Panc1 (cell line): ENCODE measurements around the gene MFSD12.

Experiments used
- POLR2AphosphoS5 ChIP-seq: IDR thresholded peaks from 2 replicates; pipeline ENCODE4 v1.6.1; 2012; ENCODE audit warnings: mild to moderate bottlenecking, low read depth, low read length, moderate library complexity
- SIN3A ChIP-seq: IDR thresholded peaks from 2 replicates; pipeline ENCODE4 v1.6.1; 2012; ENCODE audit warnings: low read depth, mild to moderate bottlenecking, low read length, moderate library complexity, borderline replicate concordance; ENCODE audit not compliant: insufficient read depth
- TCF7L2 ChIP-seq: IDR thresholded peaks from 2 replicates; pipeline ENCODE4 v1.6.1; 2011; ENCODE audit warnings: mild to moderate bottlenecking, low read depth, low read length, inconsistent platforms
- TF ChIP-seq, protein P1 (sequence below): fragments of 450-650 bp; IDR thresholded peaks from 2 replicates; pipeline ENCODE4 v1.5.1; 2017; ENCODE audit warnings: mild to moderate bottlenecking
- TF ChIP-seq, protein P2 (sequence below), 2 experiments: IDR thresholded peaks; 2 replicates each; pipeline ENCODE4 v1.6.1; 2011 to 2012; ENCODE audit warnings: low read depth in 2 of 2, control low read depth in 1 of 2, low read length in 1 of 2, mild to moderate bottlenecking in 1 of 2, moderate library complexity in 1 of 2; ENCODE audit not compliant: insufficient read depth in 1 of 2

DNA sequence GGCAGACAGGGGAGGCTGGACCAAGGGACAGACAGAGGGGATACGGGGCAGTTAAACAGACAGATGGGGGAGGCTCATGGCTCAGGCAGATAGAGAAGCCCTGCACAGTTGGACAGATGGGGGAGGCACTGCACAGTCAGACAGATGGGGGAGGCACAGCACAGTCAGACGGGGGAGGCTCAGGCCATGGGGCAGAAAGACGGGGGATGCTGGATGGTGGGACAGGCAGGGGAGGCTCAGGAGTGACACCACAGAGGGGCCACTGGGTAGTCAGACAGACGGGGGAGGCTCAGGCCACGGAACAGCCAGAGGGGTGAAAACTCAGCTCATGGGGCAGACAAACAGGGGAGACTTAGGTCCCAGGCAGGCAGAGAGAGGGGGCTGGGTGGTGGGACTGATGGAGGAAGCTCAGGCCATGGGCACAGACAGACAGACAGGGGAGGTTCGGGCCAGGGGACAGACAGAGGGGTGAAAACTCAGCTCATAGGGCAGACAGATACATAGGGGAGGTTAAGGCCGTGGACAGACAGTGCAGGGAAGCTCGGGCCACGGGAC lies 886 bp downstream of the MFSD12 start:
- TF ChIP-seq POLR2AphosphoS5: no peak
- TF ChIP-seq, protein P1, sequence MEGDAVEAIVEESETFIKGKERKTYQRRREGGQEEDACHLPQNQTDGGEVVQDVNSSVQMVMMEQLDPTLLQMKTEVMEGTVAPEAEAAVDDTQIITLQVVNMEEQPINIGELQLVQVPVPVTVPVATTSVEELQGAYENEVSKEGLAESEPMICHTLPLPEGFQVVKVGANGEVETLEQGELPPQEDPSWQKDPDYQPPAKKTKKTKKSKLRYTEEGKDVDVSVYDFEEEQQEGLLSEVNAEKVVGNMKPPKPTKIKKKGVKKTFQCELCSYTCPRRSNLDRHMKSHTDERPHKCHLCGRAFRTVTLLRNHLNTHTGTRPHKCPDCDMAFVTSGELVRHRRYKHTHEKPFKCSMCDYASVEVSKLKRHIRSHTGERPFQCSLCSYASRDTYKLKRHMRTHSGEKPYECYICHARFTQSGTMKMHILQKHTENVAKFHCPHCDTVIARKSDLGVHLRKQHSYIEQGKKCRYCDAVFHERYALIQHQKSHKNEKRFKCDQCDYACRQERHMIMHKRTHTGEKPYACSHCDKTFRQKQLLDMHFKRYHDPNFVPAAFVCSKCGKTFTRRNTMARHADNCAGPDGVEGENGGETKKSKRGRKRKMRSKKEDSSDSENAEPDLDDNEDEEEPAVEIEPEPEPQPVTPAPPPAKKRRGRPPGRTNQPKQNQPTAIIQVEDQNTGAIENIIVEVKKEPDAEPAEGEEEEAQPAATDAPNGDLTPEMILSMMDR: no peak
- TF ChIP-seq, protein P2, sequence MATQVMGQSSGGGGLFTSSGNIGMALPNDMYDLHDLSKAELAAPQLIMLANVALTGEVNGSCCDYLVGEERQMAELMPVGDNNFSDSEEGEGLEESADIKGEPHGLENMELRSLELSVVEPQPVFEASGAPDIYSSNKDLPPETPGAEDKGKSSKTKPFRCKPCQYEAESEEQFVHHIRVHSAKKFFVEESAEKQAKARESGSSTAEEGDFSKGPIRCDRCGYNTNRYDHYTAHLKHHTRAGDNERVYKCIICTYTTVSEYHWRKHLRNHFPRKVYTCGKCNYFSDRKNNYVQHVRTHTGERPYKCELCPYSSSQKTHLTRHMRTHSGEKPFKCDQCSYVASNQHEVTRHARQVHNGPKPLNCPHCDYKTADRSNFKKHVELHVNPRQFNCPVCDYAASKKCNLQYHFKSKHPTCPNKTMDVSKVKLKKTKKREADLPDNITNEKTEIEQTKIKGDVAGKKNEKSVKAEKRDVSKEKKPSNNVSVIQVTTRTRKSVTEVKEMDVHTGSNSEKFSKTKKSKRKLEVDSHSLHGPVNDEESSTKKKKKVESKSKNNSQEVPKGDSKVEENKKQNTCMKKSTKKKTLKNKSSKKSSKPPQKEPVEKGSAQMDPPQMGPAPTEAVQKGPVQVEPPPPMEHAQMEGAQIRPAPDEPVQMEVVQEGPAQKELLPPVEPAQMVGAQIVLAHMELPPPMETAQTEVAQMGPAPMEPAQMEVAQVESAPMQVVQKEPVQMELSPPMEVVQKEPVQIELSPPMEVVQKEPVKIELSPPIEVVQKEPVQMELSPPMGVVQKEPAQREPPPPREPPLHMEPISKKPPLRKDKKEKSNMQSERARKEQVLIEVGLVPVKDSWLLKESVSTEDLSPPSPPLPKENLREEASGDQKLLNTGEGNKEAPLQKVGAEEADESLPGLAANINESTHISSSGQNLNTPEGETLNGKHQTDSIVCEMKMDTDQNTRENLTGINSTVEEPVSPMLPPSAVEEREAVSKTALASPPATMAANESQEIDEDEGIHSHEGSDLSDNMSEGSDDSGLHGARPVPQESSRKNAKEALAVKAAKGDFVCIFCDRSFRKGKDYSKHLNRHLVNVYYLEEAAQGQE (IDR thresholded peaks at IDR 0.05; ENCODE audit: insufficient read depth in 1 of 2, low read depth in 2 of 2, low read length in 1 of 2): no peak
- no peak for TF ChIP-seq TCF7L2
- TF ChIP-seq SIN3A: no peak
